Vagina (tissue), 2 donors: ENCODE results near the gene NID1.
A peak's percentile ranks its signal among the peaks of the same experiment; 100 is the strongest.

ENCODE experiments used
- CTCF ChIP-seq, 3 experiments: fragments of 450-650 bp in 2 of 3; fragments of 200-600 bp in 1 of 3; sonication (generic) in 1 of 3; IDR thresholded peaks; one replicate each; pipeline ENCODE4 v1.5.1; 2017 to 2019; ENCODE audit warnings: antibody characterized with exemption in 3 of 3, mild to moderate bottlenecking in 2 of 3, moderate library complexity in 2 of 3
- POLR2A ChIP-seq, 2 donors: fragments of 450-650 bp; IDR thresholded peaks; one replicate each; pipeline ENCODE4 v1.6.1; 2017; ENCODE audit warnings: antibody characterized with exemption in 2 of 2, mild to moderate bottlenecking in 2 of 2, moderate library complexity in 2 of 2
- POLR2AphosphoS5 ChIP-seq, 2 donors: sonication (generic); formaldehyde crosslinking; IDR thresholded peaks; one replicate each; pipeline ENCODE4 v1.9.0; 2017; ENCODE audit warnings: antibody characterized with exemption in 2 of 2, mild to moderate bottlenecking in 2 of 2, low read depth in 1 of 2; ENCODE audit not compliant: insufficient read depth in 1 of 2

DNA sequence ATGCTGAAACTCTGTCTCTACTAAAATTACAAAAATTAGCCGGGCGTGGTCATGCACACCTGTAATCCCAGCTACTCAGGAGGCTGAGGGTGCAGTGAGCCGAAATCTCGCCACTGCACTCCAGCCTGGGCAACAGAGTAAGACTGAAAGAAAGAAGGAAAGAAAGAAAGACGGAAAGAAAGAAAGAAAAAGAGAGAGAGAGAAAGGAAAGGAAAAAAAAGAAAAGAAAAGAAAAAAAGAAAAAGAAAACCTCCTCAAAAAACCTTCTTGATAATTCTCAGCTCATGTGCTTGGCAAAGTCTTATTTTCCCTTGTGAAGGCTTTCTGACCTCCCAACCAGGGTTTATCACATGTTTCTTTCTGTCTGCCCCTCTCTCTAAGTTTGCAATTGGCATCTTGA, 7.3 kb downstream of the NID1 start:
- no peak for TF ChIP-seq CTCF (IDR thresholded peaks at IDR 0.05)
- peak in 1 of 2 donors; percentile 13 for TF ChIP-seq POLR2AphosphoS5 (IDR thresholded peaks at IDR 0.05; ENCODE audit: insufficient read depth in 1 of 2, low read depth in 1 of 2)
- no peak for TF ChIP-seq POLR2A (IDR thresholded peaks at IDR 0.05)
